A673 (cell line): ENCODE data around the gene TADA2A. TPM values are rescaled to one million over a fixed set of nuclear protein-coding genes. Genes with fewer than 3 reads are reported as not detected.

Experiments
- BruUV-seq: library from RNA; stranded (reverse); fragments of 400-500 nt; replicated peaks from 2 replicates; lab custom pipeline; 2021; lab: Mats Ljungman, UMichigan
- CTCF ChIA-PET: fragments of 300-600 bp; sonication (Branson Sonifier 250); formaldehyde crosslinking; loops from one replicate; lab custom pipeline; 2022; ENCODE audit warnings: antibody characterized with exemption; lab: Charles Lee
- POLR2A ChIA-PET: fragments of 300-600 bp; sonication (Branson Sonifier 250); formaldehyde crosslinking; loops from one replicate; lab custom pipeline; 2022; ENCODE audit warnings: antibody characterized with exemption; ENCODE audit not compliant: low non-redundant PET; lab: Charles Lee
- DNase-seq: peaks from one replicate; pipeline ENCODE4 v3.0.0-alpha.2; 2015; ENCODE audit warnings: low spot score
- H3K27ac ChIP-seq: fragments of 200-600 bp; sonication (generic); 2 replicates; pipeline ENCODE4 v1.5.1; 2016; ENCODE audit warnings: mixed run types, low read depth, mild to moderate bottlenecking, mixed read lengths, antibody characterized with exemption, low read length; ENCODE audit not compliant: poor library complexity, severe bottlenecking
- H3K27me3 ChIP-seq: fragments of 200-600 bp; sonication (generic); replicated peaks from 2 replicates; pipeline ENCODE4 v1.6.1; 2017; ENCODE audit warnings: mixed run types, low read depth, mild to moderate bottlenecking, mixed read lengths, antibody characterized with exemption, low read length; ENCODE audit not compliant: insufficient read depth, poor library complexity
- H3K36me3 ChIP-seq: fragments of 200-600 bp; sonication (generic); 2 replicates; pipeline ENCODE4 v1.6.1; 2016; ENCODE audit warnings: mixed run types, mild to moderate bottlenecking, mixed read lengths, antibody characterized with exemption, low read length; ENCODE audit not compliant: insufficient read depth, poor library complexity, severe bottlenecking
- H3K4me1 ChIP-seq: fragments of 200-600 bp; sonication (generic); 2 replicates; pipeline ENCODE4 v1.6.1; 2017; ENCODE audit warnings: mixed run types, mild to moderate bottlenecking, mixed read lengths, antibody characterized with exemption, low read length; ENCODE audit not compliant: insufficient read depth, poor library complexity, severe bottlenecking
- H3K4me3 ChIP-seq: fragments of 200-600 bp; sonication (generic); 2 replicates; pipeline ENCODE4 v1.5.1; 2016; ENCODE audit warnings: low read depth, mixed run types, mild to moderate bottlenecking, mixed read lengths, low read length; ENCODE audit not compliant: poor library complexity, severe bottlenecking
- H3K9me3 ChIP-seq: fragments of 200-600 bp; sonication (generic); 2 replicates; pipeline ENCODE4 v1.6.1; 2016; ENCODE audit warnings: mixed run types, low read depth, mild to moderate bottlenecking, mixed read lengths, antibody characterized with exemption, low read length; ENCODE audit not compliant: poor library complexity, severe bottlenecking
- EZH2 ChIP-seq: fragments of 200-600 bp; sonication (generic); IDR thresholded peaks from 2 replicates; pipeline ENCODE4 v1.6.1; 2017; ENCODE audit warnings: borderline replicate concordance, low read depth, mild to moderate bottlenecking, mixed read lengths, antibody characterized with exemption, low read length; ENCODE audit not compliant: poor library complexity, severe bottlenecking
- intact Hi-C: fragments of 100-400 bp; cut with micrococcal nuclease; formaldehyde crosslinking; loops from one replicate; pipeline ENCODE4 v1.10.0; 2022; ENCODE audit not compliant: unreplicated experiment
- total RNA-seq: library from RNA; stranded (reverse); gene quantifications from 2 replicates; pipeline ENCODE4 v1.2.3, GENCODE V29; 2021
- TF ChIP-seq, protein P1 (sequence below): fragments of 300-800, 200-600 bp; sonication (generic); conservative IDR thresholded peaks from 2 replicates; pipeline ENCODE4 v1.5.1; 2017; ENCODE audit warnings: low read depth, mild to moderate bottlenecking, antibody characterized with exemption, low read length, moderate library complexity, mixed read lengths

The TADA2A gene
- total RNA-seq, 1 experiment from 2014 or later, result 17.9 TPM

- no peak for TF ChIP-seq EZH2
- TF ChIP-seq, protein P1, sequence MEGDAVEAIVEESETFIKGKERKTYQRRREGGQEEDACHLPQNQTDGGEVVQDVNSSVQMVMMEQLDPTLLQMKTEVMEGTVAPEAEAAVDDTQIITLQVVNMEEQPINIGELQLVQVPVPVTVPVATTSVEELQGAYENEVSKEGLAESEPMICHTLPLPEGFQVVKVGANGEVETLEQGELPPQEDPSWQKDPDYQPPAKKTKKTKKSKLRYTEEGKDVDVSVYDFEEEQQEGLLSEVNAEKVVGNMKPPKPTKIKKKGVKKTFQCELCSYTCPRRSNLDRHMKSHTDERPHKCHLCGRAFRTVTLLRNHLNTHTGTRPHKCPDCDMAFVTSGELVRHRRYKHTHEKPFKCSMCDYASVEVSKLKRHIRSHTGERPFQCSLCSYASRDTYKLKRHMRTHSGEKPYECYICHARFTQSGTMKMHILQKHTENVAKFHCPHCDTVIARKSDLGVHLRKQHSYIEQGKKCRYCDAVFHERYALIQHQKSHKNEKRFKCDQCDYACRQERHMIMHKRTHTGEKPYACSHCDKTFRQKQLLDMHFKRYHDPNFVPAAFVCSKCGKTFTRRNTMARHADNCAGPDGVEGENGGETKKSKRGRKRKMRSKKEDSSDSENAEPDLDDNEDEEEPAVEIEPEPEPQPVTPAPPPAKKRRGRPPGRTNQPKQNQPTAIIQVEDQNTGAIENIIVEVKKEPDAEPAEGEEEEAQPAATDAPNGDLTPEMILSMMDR, result no peak
- Histone ChIP-seq H3K4me1 (no peaks in the 10 kb centered on the region), H3K4me3 (no peak overlapping the region), H3K27ac (no peak overlapping the region), H3K27me3 (no peaks in the 10 kb centered on the region), H3K36me3 (no peaks in the 10 kb centered on the region), H3K9me3 (no peaks in the 10 kb centered on the region)
- no TSS peak for BruUV-seq
- intact Hi-C loops, result no loop called here
- ChIA-PET CTCF (no interaction called here), POLR2A (no interaction called here)
- DNase-seq, result no peak
These were observed 22.0 kb upstream of the TADA2A start for GRCh38 chr17:37384560-37385149.

DNA sequence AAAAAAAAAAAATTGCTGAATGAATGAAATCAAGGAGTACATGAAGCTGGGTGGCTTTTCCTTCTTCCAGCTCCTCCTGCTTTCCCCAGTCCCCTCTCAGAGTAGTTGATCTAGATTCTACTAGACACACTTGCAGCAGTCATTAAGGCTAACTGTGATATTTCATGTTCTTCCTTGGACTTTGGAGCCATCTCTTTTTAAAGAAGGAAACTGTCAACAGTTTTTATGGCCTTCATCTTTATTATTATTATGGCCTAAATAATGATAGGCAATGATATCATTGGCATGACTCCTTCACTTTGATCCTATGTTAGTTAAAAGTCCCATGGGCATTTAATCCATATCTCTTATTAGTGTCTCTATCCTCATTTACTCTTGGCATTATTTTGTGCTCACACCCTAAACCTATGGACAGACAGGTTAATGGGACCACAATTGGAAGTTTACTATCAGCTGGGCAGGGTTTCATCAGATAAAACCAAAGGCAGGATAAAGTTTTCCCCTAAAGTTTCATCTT is 21.2 kb upstream of the TADA2A start:
- ChIA-PET POLR2A (no interaction called here), CTCF (interaction anchor here (1.5 kb wide), 1 partner anchor 12 kb away, joined by 7 read pairs; no protein-coding TSS in a partner anchor)
- no peak overlapping the region for H3K4me3 ChIP-seq
- H3K4me1 ChIP-seq, result no peaks in the 10 kb centered on the region
- DNase-seq, result no peak
- H3K27me3 ChIP-seq, result no peaks in the 10 kb centered on the region
- no peak overlapping the region for H3K27ac ChIP-seq
- no peaks in the 10 kb centered on the region for H3K9me3 ChIP-seq
- intact Hi-C loops, result no loop called here
- no peaks in the 10 kb centered on the region for H3K36me3 ChIP-seq
- BruUV-seq, result no TSS peak
- TF ChIP-seq EZH2, result no peak
- TF ChIP-seq, protein P1, result no peak

- ChIA-PET POLR2A (no interaction called here), CTCF (interaction anchor here (1.5 kb wide), 1 partner anchor 13 kb away, joined by 7 read pairs; no protein-coding TSS in a partner anchor)
- H3K4me3 ChIP-seq, result no peak overlapping the region
- no peaks in the 10 kb centered on the region for H3K9me3 ChIP-seq
- BruUV-seq, result no TSS peak
- intact Hi-C loops, result no loop called here
- TF ChIP-seq EZH2, result no peak
- TF ChIP-seq, protein P1, result no peak
- no peaks in the 10 kb centered on the region for H3K27me3 ChIP-seq
- no peaks in the 10 kb centered on the region for H3K36me3 ChIP-seq
- no peak for DNase-seq
- H3K4me1 ChIP-seq, result no peaks in the 10 kb centered on the region
- no peak overlapping the region for H3K27ac ChIP-seq
These were observed 20.2 kb upstream of the TADA2A start for GRCh38 chr17:37386462-37386861.
